Esophagus muscularis mucosa (tissue), 3 donors: ENCODE measurements around the gene XRN2.

Source experiments
- POLR2A ChIP-seq: fragments of 450-650 bp; IDR thresholded peaks from one replicate; pipeline ENCODE4 v1.6.1; 2017; ENCODE audit warnings: antibody characterized with exemption, moderate library complexity, mild to moderate bottlenecking, low read depth
- POLR2AphosphoS5 ChIP-seq, 2 donors: sonication (generic); formaldehyde crosslinking; IDR thresholded peaks; one replicate each; pipeline ENCODE4 v1.6.1; 2017; ENCODE audit warnings: antibody characterized with exemption in 2 of 2
- TF ChIP-seq, protein P1 (sequence below), 3 experiments: fragments of 200-600 bp in 2 of 3; fragments of 450-650 bp in 1 of 3; sonication (generic) in 2 of 3; IDR thresholded peaks; one replicate each; pipeline ENCODE4 v1.5.1; 2017 to 2019; ENCODE audit warnings: antibody characterized with exemption in 3 of 3, mild to moderate bottlenecking in 2 of 3, moderate library complexity in 1 of 3

DNA sequence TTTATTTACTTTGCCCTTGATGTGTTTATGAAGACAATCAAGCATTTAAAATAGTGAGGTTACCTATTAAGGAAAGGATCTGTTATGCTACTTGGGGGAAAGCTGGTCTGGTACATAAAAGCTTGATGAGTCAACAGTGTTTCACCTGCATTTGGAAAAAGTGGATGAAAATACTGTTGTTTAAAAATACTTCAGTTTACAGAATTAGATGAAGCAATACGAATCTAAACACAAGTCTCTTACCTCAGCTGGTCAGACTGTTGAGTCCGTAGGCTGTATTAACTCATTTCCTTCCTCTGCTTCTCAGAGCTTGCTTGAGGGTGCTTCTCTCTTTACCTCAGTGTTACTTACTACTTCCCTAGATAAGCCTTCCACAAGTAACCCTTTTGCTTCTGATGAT, 58.1 kb downstream of the XRN2 start:
- TF ChIP-seq POLR2A = no peak
- TF ChIP-seq POLR2AphosphoS5 (IDR thresholded peaks at IDR 0.05) = no peak
- TF ChIP-seq, protein P1, sequence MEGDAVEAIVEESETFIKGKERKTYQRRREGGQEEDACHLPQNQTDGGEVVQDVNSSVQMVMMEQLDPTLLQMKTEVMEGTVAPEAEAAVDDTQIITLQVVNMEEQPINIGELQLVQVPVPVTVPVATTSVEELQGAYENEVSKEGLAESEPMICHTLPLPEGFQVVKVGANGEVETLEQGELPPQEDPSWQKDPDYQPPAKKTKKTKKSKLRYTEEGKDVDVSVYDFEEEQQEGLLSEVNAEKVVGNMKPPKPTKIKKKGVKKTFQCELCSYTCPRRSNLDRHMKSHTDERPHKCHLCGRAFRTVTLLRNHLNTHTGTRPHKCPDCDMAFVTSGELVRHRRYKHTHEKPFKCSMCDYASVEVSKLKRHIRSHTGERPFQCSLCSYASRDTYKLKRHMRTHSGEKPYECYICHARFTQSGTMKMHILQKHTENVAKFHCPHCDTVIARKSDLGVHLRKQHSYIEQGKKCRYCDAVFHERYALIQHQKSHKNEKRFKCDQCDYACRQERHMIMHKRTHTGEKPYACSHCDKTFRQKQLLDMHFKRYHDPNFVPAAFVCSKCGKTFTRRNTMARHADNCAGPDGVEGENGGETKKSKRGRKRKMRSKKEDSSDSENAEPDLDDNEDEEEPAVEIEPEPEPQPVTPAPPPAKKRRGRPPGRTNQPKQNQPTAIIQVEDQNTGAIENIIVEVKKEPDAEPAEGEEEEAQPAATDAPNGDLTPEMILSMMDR (IDR thresholded peaks at IDR 0.05) = no peak
